Prostate gland (tissue), 1 donor: ENCODE measurements around the gene ALPP.

ENCODE experiments used
- POLR2A ChIP-seq: fragments of 450-650 bp; IDR thresholded peaks from one replicate; pipeline ENCODE4 v1.6.1; 2016; ENCODE audit warnings: antibody characterized with exemption, mild to moderate bottlenecking
- POLR2AphosphoS5 ChIP-seq: sonication (generic); formaldehyde crosslinking; IDR thresholded peaks from one replicate; pipeline ENCODE4 v1.6.1; 2017; ENCODE audit warnings: antibody characterized with exemption

DNA sequence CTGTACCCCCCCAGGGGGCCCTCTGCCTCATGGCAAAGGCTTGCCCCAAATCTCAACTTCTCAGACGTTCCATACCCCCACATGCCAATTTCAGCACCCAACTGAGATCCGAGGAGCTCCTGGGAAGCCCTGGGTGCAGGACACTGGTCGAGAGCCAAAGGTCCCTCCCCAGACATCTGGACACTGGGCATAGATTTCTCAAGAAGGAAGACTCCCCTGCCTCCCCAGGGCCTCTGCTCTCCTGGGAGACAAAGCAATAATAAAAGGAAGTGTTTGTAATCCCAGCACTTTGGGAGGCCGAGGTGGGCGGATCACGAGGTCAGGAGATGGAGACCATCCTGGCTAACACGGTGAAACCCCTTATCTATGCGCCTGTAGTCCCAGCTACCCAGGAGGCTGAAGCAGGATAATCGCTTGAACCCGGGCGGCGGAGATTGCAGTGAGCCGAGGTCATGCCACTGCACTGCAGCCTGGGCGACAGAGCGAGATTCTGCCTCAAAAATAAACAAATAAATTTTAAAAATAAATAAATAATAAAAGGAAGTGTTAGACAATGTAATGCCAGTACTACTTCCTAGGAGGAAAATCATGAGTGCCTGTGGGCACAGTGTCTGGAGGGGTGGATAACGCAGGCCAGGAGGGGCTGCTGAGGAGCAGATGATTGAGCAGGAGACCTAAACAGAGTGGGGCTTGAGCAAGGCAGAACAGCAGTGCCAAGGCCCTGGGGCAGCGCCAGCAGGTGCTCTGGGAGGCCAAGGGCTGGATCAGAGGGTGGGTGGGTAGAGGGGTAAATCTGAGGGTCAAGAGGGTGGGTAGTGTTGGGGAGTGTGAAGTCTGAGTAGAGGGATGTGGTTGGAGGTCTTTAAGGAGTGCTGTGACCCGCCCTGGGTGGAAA is 4.0 kb downstream of the ALPP start:
- TF ChIP-seq POLR2A (no peak), POLR2AphosphoS5 (no peak)
